ENCODE results near the gene DNAL4.
A peak's percentile ranks its signal among the peaks of the same experiment; 100 is the strongest.

The DNAL4 gene

GRCh38 chr22:38784856-38785255 is 9.1 kb downstream of the DNAL4 start:
- no peak for DNase-seq (ENCODE audit: low spot score)

DNA sequence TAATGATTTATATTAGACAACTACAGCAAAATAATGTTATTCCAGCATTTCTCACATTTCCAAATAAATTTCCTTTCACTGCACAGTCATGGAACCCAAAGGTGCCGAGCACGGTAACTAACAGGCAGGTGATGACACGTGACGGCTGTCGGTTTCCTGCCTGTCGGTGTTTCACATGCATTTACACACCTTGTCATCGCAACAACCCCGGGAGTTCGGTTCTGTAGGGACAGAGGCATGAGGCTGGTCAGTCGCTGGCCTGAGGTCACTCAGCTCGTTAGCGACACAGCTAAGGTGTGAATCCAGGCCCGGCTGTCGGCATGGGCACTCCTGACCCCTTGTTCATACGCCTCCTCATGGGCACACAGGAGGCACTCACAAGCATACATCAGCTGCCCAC is 9.9 kb downstream of the DNAL4 start:
- DNase-seq (ENCODE audit: low spot score) = no peak

DNA sequence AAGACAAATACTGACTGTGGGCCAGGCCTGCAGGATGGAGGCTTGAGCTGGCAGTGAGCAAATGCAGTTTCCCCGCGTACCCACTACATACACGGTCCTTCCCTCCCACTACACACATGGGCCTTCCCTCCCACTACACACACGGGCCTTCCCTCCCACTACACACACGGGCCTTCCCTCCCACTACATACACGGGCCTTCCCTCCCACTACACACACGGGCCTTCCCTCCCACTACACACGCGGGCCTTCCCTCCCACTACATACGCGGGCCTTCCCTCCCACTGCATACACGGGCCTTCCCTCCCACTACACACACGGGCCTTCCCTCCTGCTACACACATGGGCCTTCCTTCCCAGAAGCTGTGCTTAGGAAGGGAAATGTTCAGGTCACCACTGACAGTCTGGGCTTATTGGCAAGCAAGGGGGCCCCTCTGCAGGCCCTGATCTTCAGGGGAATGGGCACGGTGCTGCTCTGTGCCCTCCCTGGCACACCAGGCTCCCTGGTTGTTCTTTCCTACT is 10.8 kb downstream of the DNAL4 start:
- no peak for DNase-seq (ENCODE audit: low spot score)

DNA sequence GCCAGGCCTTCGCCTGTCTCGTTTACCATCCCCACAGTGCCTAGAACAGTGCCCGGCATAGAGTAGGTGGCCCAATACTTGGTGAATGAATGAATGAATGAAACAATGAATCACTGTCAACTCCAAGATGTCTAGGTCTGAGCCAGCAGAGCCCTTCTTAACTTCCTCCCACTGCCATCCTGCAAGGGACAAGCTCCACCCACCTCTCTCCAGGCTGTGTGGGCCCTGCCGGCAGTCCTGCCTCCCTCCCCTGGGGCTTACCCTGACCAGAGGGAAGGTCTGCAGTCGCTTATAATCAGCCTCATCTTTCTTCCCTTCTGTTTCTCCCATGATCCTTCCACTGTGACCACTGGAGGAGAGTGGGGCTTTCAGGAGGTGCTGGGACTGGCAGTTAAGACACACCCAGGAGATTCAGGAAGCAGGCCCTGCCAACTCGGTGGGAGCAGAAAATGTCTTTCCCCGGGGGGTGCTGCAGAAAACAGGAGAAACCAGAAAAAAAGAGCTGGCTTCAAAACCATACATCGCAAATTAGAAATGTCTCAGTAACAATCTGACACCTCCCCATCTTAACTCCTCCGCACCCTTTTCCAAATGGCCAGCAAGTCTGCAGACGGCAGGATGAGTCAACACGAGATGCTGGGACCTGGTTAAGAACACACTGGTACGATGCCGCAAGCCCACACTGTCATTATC is 11.4 kb downstream of the DNAL4 start:
- DNase-seq (ENCODE audit: low spot score) = no peak

- no peak for DNase-seq (ENCODE audit: low spot score)
These were observed 12.9 kb downstream of the DNAL4 start for GRCh38 chr22:38781033-38781432.

DNA sequence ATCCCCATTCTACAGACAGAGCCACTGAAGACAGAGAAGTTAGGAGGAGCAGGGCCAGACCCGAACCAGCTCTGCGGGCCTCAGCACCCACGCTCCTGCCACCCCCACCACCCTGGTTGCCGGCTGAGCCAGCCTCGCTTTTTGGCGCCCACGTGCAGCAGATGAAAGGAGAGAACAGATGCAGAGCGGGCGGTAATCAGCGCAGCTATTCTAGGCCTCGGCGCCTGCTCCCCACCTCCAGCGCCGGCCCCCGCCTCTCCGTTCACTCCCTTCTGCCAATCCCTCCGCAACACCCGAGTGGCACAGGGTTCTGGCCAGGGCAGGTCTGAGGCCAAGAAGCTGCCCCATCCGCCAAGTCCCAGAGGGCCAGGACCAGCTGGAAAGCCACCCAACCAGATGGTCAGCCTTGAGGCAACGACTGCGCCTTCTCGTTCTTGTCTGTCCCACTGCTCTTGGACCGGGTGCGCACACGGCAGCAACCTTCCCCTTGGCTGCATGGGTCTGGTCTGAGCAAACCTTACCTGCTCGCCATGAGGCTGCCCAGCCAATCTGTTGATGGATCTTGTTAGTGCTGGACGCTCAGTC is 16.8 kb downstream of the DNAL4 start:
- DNase-seq (ENCODE audit: low spot score) = no peak

GRCh38 chr22:38776086-38776485 is 17.9 kb downstream of the DNAL4 start:
- no peak for DNase-seq (ENCODE audit: low spot score)

GRCh38 chr22:38775656-38776055 is 18.3 kb downstream of the DNAL4 start:
- no peak for DNase-seq (ENCODE audit: low spot score)

DNA sequence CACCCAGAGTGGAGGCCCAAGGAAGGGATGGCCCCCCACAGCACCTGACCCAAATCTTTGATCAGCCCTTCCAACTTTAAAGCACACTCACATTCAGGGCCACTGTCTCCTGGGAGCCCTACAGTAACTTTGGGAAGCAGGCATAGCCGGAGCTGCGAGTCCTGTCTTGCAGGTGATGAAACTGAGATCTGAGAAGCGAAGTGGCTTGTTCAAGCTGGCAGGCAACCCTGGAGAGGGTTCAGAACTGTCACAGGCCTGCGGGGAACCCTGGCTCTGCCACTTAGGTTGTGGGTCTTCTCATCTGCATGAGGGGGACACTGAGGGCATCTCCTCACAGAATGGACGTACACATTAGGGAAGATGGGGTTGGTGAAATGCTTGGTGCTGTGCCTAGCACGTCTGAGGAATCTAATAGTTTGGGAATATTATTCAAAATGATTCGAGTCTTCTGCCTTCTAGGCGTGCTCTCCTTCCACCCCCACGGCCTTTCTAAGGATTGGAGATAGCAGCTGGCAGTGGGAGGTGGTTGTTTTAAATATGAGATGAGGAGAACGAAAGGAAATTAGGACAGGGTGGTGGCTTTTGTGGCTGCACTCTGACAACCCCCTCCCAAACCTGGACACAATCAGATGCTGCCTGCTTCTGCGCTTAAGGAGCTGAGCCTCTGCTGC is 19.3 kb downstream of the DNAL4 start:
- no peak for DNase-seq (ENCODE audit: low spot score)

DNA sequence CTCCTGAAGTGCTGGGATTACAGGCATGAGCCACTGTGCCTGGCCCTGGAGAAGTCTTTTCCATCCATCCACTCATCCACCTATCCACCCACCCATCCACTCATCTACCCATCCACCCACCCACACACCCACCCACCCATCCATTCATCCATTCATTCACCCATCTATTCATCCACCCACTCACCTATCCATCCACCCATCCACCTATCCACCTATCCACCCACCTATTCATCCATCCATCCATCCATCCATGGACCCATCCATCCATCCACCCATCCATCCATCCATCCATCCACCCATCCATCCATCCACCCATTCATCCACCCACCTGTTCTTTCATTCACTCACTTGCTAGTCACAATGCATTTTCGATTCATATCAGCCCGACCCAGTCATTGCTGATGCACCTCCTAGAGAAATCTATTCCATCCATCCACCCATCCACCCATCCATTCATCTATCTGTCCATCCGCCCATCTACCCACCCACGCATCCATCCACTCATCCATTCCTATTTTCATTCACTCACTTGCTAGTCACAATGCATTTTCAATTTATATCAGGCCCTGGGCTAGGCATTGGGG is 20.5 kb downstream of the DNAL4 start:
- no peak for DNase-seq (ENCODE audit: low spot score)

- no peak for DNase-seq (ENCODE audit: low spot score)
These were observed 21.4 kb downstream of the DNAL4 start for GRCh38 chr22:38772623-38772873.

DNA sequence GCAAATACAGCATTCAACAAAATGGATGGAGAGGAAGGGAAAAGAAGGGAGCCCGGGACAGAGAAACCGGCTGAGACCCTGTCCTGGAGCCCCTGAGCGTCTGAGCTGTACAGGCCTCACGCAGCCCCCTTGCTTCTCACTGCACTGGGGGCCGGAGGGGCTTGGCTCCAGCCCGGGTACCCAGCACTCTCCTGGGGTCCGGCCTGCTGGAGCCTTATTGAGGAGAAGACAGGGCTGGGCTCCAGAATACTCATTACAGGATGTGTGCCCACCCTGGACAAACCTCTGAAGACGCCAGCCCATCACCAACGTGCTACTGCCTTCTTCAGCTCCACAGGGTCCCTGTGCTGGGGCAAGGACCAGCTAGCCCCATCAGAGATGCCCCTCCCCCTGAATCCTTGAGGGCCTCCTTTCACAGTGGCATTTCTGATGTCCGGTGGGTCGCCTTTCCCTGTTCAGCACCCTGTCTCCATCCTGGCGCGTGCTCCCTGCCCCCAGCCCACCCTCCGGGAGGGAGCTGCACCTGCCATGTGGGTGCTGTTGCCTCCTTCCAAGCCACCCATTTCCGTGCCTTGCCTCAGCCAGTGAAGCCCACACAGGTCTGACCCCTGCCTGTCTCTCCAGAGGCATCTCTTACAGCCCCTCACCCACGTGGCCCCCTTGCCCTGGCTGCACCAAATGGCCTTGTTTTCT is 23.5 kb downstream of the DNAL4 start:
- no peak for DNase-seq (ENCODE audit: low spot score)

DNA sequence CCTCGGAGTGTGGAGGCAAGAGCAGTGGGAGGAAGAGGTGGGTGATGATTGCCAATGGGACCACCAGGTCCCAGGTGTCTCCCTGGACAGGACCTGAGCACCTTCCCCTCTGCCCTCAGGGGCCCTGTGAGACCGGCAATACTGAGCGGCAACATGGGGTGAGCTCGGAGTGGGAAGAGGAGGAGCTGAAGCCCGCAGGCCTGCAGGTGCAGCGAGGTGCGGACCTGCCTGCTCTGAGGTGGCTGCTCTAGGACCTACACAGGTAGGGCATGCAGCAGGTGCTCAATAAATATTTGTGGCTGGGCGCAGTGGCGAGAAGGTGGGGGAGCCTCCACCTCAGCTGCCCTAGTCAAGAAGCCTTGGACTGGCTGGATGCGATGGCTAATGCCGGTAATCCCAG is 25.9 kb downstream of the DNAL4 start:
- DNase-seq (ENCODE audit: low spot score) = no peak

- no peak for DNase-seq (ENCODE audit: low spot score)
These were observed 26.6 kb downstream of the DNAL4 start for GRCh38 chr22:38767313-38767712.

- no peak for DNase-seq (ENCODE audit: low spot score)
These were observed 27.7 kb downstream of the DNAL4 start for GRCh38 chr22:38766076-38766777.

DNA sequence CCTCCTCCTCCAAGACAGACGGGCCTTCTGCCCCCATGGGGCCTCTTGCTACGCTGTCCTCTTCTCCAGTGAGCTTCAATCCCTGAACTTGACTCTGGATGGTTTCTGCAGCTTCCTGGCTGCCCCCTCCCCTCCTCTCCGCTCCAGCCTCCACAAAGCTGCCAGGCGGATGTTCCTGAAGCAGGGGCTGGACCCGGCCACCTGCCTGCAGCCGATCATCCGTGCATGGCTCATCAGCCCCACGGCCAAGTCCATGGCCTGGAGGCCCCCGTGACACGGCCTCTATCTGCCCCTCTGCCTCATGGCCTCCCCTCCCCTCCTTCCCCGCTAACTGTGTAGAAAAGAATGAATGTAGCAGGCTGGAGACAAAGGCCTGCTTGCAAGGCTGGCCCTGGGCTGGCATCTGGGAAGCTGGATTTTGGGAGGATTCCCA is 31.4 kb downstream of the DNAL4 start:
- no peak for DNase-seq (ENCODE audit: low spot score)

DNA sequence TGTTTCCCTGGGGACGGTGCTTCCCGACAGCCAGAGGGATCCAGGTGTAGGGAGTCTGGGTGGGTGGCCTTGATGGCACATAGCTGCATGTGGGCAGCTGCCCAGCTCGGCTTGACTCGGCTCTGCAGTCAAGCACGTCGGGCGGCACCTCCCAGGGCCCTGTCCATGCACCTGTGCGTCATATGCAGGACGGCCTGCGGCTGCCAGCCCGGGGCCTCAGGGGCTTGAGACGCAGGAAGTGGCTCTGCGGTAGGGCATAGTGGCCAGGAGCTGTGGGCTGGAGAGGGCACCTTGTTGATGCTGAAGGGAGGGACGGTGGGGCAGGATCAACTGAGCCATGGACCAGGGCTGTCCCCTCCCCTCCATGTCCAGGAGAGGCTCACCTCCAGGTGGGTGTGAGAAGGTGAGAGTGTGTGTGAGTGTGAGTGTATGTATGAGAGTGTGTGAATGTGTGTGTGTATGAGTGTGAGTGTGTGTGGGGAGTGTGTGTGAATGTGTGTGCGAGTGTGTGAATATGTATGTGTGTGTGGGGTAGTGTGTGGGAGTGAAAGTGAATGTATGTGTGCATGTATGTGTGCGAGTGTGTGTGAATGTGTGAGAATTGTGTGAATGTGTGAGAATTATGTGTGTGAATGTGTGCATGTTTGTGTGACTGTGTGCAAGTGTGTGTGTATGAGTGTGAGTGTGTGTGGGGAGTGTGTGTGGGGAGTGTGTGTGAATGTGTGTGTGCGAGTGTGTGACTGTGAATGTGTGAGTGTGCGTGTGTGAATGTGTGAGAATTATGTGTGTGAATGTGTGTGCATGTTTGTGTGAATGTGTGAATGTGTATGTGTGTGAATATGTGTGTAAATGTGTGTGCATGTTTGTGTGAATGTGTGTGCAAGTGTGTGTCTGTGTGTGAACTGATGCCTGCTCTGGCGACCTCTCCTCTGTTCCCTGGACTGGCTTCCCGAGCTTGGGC is 32.5 kb downstream of the DNAL4 start:
- no peak for DNase-seq (ENCODE audit: low spot score)

DNA sequence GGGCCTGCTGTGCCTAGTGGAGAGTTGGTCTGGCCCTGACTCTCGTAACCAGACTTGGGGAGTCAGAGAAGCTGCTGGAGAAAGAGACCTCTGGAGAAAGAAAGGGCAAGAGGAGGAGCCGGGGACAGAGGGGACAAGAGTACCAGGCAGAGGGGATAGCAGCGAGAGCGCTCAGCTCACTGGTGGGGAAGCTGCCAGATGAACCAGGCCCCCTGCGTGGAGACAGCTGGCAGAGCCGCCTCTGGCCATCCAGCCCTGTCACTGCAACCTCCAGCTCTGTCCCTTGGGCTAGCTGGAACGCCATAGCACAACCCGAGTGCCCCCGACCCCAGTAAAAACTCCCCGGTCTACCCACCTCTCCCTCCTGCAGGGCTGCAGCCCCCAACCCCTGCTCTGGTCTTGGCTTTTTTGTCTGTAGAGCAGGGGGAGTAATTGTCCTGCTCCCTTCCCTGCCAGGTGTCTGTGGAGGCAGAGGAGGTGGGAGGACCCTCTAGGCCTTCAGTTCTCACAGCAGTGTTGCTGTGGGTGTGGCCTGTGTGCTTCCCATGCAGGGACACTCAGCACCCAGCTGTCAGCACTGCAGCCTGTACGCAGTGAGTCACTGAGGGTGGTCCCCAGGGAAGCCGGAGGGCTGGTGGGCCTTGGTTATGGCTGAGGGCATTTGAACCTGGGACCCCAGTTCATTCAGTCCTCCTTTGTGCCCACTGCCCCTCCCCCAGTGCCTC is 33.3 kb downstream of the DNAL4 start:
- DNase-seq (ENCODE audit: low spot score) = no peak

DNA sequence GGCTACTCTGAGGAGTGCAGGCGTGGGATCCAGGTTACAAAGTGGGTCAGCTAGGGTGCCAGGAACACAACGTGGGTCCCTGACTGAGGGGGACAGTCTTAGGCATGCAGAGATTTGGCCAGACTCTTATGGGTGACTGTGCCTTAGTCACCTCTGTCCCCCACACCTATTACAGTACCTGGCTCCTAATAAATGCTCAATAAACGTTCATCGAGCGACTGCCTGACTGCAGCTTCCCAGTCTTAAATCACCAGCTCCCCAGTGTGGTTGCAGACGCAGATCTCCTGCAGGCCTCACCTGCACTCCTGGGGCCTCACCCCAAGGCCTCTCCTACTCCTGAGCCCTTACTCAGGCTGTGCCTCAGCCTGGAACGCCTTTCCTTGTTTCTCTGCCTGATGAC is 34.9 kb downstream of the DNAL4 start:
- DNase-seq (ENCODE audit: low spot score) = no peak

- DNase-seq (ENCODE audit: low spot score) = peak; percentile 35
These were observed 35.5 kb downstream of the DNAL4 start for GRCh38 chr22:38758276-38758945.
